PC-9 (cell line): ENCODE measurements around the gene RYR1. TPM values are rescaled to one million over a fixed set of nuclear protein-coding genes. Genes with fewer than 3 reads are reported as not detected.

ENCODE experiments used
- BruUV-seq: library from RNA; stranded (reverse); fragments of 400-500 nt; replicated peaks from 2 replicates; lab custom pipeline; 2021; lab: Mats Ljungman, UMichigan
- CTCF ChIA-PET: fragments of 300-600 bp; sonication (Branson Sonifier 250); formaldehyde crosslinking; loops from one replicate; lab custom pipeline; 2022; ENCODE audit warnings: antibody characterized with exemption; lab: Charles Lee
- POLR2A ChIA-PET: fragments of 300-600 bp; sonication (Branson Sonifier 250); formaldehyde crosslinking; loops from one replicate; lab custom pipeline; 2022; ENCODE audit warnings: antibody characterized with exemption; ENCODE audit not compliant: unreplicated experiment; lab: Charles Lee
- DNase-seq, 2 experiments: peaks; one replicate each; pipeline versions ENCODE4 v3.0.0 to v3.0.0-alpha.2; 2015 to 2022; ENCODE audit warnings: mixed read lengths in 1 of 2
- H2AFZ ChIP-seq: fragments of 200-600 bp; sonication (generic); 2 replicates; pipeline ENCODE4 v1.8.1; 2017; ENCODE audit warnings: antibody characterized with exemption
- H3F3A ChIP-seq: fragments of 200-600 bp; sonication (generic); 2 replicates; pipeline ENCODE4 v1.8.1; 2017; ENCODE audit warnings: antibody characterized with exemption, mild to moderate bottlenecking, low read depth; ENCODE audit not compliant: insufficient read depth
- H3K27ac ChIP-seq: fragments of 200-600 bp; sonication (generic); 2 replicates; pipeline ENCODE4 v1.6.1; 2016; ENCODE audit warnings: mixed run types
- H3K27me3 ChIP-seq: fragments of 200-600 bp; sonication (generic); 2 replicates; pipeline ENCODE4 v1.6.1; 2016; ENCODE audit warnings: low read depth, mixed run types; ENCODE audit not compliant: insufficient read depth
- H3K36me3 ChIP-seq: fragments of 200-600 bp; sonication (generic); 2 replicates; pipeline ENCODE4 v1.6.1; 2016; ENCODE audit warnings: low read depth, mixed run types
- H3K4me1 ChIP-seq: fragments of 200-600 bp; sonication (generic); replicated peaks from 2 replicates; pipeline ENCODE4 v1.6.1; 2016; ENCODE audit warnings: mixed run types; ENCODE audit not compliant: insufficient read depth
- H3K4me2 ChIP-seq: fragments of 200-600 bp; sonication (generic); 2 replicates; pipeline ENCODE4 v1.6.1; 2017; ENCODE audit warnings: mixed run types
- H3K4me3 ChIP-seq: fragments of 200-600 bp; sonication (generic); 2 replicates; pipeline ENCODE4 v1.6.1; 2016; ENCODE audit warnings: mixed run types
- H3K79me2 ChIP-seq: fragments of 200-600 bp; sonication (generic); 2 replicates; pipeline ENCODE4 v1.6.1; 2017; ENCODE audit warnings: low read depth, mixed run types
- H3K9me2 ChIP-seq: fragments of 200-600 bp; sonication (generic); 2 replicates; pipeline ENCODE4 v1.8.1; 2017; ENCODE audit warnings: mild to moderate bottlenecking; ENCODE audit not compliant: insufficient read depth
- H3K9me3 ChIP-seq: fragments of 200-600 bp; sonication (generic); 2 replicates; pipeline ENCODE4 v1.8.1; 2016; ENCODE audit warnings: low read depth; ENCODE audit not compliant: insufficient read depth
- H4K20me1 ChIP-seq: fragments of 200-600 bp; sonication (generic); 2 replicates; pipeline ENCODE4 v1.8.1; 2017; ENCODE audit not compliant: insufficient read depth
- CTCF ChIP-seq: fragments of 200-600 bp; sonication (generic); conservative IDR thresholded peaks from 2 replicates; pipeline ENCODE4 v1.6.1; 2017; ENCODE audit warnings: mixed run types, antibody characterized with exemption, mild to moderate bottlenecking, moderate library complexity
- EZH2 ChIP-seq: fragments of 200-600 bp; sonication (generic); IDR thresholded peaks from 2 replicates; pipeline ENCODE4 v1.8.0; 2017; ENCODE audit warnings: antibody characterized with exemption, low read depth
- intact Hi-C: fragments of 100-400 bp; cut with micrococcal nuclease; formaldehyde crosslinking; loops from one replicate; pipeline ENCODE4 v1.10.0; 2022; ENCODE audit not compliant: unreplicated experiment
- total RNA-seq: library from RNA; stranded (reverse); gene quantifications from 2 replicates; pipeline ENCODE4 v1.2.3, GENCODE V29; 2021

RYR1 gene
- total RNA-seq, 1 experiment from 2014 or later = 1.0 TPM

DNA sequence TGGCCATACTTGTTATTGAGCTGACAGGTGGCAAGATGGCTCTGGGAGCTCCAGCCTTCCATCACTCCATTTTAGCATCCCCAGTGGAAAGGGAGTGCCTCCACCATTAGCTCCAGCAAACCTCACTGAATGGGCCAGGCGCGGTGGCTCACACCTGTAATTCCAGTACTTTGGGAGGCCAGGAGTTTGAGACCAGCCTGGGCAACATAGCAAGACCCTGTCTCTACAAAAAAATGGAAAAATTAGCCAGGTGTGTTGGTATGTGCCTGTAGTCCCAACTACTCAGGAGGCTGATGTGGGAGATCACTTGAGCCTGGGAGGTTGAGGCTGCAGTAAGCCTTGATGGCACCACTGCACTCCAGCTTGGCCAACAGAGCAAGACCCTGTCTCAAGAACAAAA is 98.0 kb downstream of the RYR1 start:
- no peak for DNase-seq
- H2AFZ ChIP-seq = no peak overlapping the region
- no TSS peak for BruUV-seq
- no peak overlapping the region for H3K27ac ChIP-seq
- intact Hi-C loops = no loop called here
- no peak overlapping the region for H3K4me2 ChIP-seq
- ChIA-PET CTCF (interaction anchor here (0.6 to 0.7 kb wide), 2 partner anchors 15 to 440 kb away, joined by 3 read pairs; no protein-coding TSS in a partner anchor), POLR2A (no interaction called here)
- no peaks in the 10 kb centered on the region for H3K9me2 ChIP-seq
- H3K27me3 ChIP-seq = peaks cover 3% of the 10 kb centered on the region; the same call in 1 of the 2 replicates
- H4K20me1 ChIP-seq = no peaks in the 10 kb centered on the region
- no peaks in the 10 kb centered on the region for H3K36me3 ChIP-seq
- TF ChIP-seq CTCF = no peak
- TF ChIP-seq EZH2 = no peak
- H3K9me3 ChIP-seq = peaks cover 12% of the 10 kb centered on the region; the same call in 1 of the 2 replicates
- H3K79me2 ChIP-seq = no peaks in the 10 kb centered on the region
- no peak overlapping the region for H3K4me3 ChIP-seq
- H3F3A ChIP-seq = no peaks in the 10 kb centered on the region
- H3K4me1 ChIP-seq = no peaks in the 10 kb centered on the region

GRCh38 chr19:38532939-38533338 is 99.4 kb downstream of the RYR1 start:
- H3K4me1 ChIP-seq = no peaks in the 10 kb centered on the region
- no peak overlapping the region for H3K27ac ChIP-seq
- TF ChIP-seq CTCF (no peak), EZH2 (no peak)
- no peaks in the 10 kb centered on the region for H3K36me3 ChIP-seq
- no peak overlapping the region for H3K4me3 ChIP-seq
- no peak for DNase-seq
- H4K20me1 ChIP-seq = no peaks in the 10 kb centered on the region
- no peak overlapping the region for H3K4me2 ChIP-seq
- no TSS peak for BruUV-seq
- H2AFZ ChIP-seq = no peak overlapping the region
- peaks cover 3% of the 10 kb centered on the region; the same call in 1 of the 2 replicates for H3K27me3 ChIP-seq
- no peaks in the 10 kb centered on the region for H3K9me2 ChIP-seq
- intact Hi-C loops = no loop called here
- peaks cover 12% of the 10 kb centered on the region; the same call in 1 of the 2 replicates for H3K9me3 ChIP-seq
- ChIA-PET POLR2A (interaction anchor here (0.6 to 0.7 kb wide), 2 partner anchors 85 to 705 kb away, joined by 3 read pairs; no protein-coding TSS in a partner anchor), CTCF (no interaction called here)
- H3F3A ChIP-seq = no peaks in the 10 kb centered on the region; the same call in 1 of the 2 replicates
- H3K79me2 ChIP-seq = no peaks in the 10 kb centered on the region

GRCh38 chr19:38534574-38534973 is 101.1 kb downstream of the RYR1 start:
- Histone ChIP-seq H3K27me3 (peaks cover 3% of the 10 kb centered on the region; the same call in 1 of the 2 replicates), H3K27ac (no peak overlapping the region), H3K4me3 (no peak overlapping the region), H3K9me2 (no peaks in the 10 kb centered on the region), H2AFZ (no peak overlapping the region), H3K9me3 (peaks cover 12% of the 10 kb centered on the region; the same call in 1 of the 2 replicates), H3K4me2 (no peak overlapping the region), H3F3A (peaks cover 15% of the 10 kb centered on the region), H3K36me3 (no peaks in the 10 kb centered on the region), H3K79me2 (no peaks in the 10 kb centered on the region), H4K20me1 (no peaks in the 10 kb centered on the region), H3K4me1 (peaks cover 16% of the 10 kb centered on the region)
- ChIA-PET CTCF (no interaction called here), POLR2A (interaction anchor here (0.5 to 0.7 kb wide), 2 partner anchors 59 to 538 kb away, joined by 3 to 5 read pairs; no protein-coding TSS in a partner anchor)
- no peak for TF ChIP-seq EZH2
- no peak for TF ChIP-seq CTCF
- intact Hi-C loops = no loop called here
- no TSS peak for BruUV-seq
- no peak for DNase-seq
